Neural crest cell (in vitro differentiated cells): ENCODE measurements around the gene VWA2. TPM values are rescaled to one million over a fixed set of nuclear protein-coding genes. Genes with fewer than 3 reads are reported as not detected.
A peak's percentile ranks its signal among the peaks of the same experiment; 100 is the strongest.

ENCODE experiments used
- DNase-seq: peaks from one replicate; pipeline ENCODE4 v3.0.0; 2021; ENCODE audit warnings: low read depth, mixed read lengths, low spot score
- H3K27ac Mint-ChIP-seq: one replicate; pipeline ENCODE4 v1.8.0; 2021; ENCODE audit warnings: mild to moderate bottlenecking, mixed read lengths; ENCODE audit not compliant: unreplicated experiment
- H3K27me3 Mint-ChIP-seq: 2 replicates; pipeline ENCODE4 v1.8.0; 2021; ENCODE audit warnings: low read depth, mild to moderate bottlenecking, mixed read lengths
- H3K36me3 Mint-ChIP-seq: 2 replicates; pipeline ENCODE4 v1.8.0; 2021; ENCODE audit warnings: low read depth, mild to moderate bottlenecking, mixed read lengths
- H3K4me1 Mint-ChIP-seq: 2 replicates; pipeline ENCODE4 v1.8.0; 2021; ENCODE audit warnings: mixed read lengths
- H3K4me3 Mint-ChIP-seq: one replicate; pipeline ENCODE4 v1.8.0; 2021; ENCODE audit warnings: mild to moderate bottlenecking, mixed read lengths
- H3K9me3 Mint-ChIP-seq: 2 replicates; pipeline ENCODE4 v1.8.0; 2021; ENCODE audit warnings: mixed read lengths
- CTCF ChIP-seq: fragments of 200-600 bp; sonication (generic); conservative IDR thresholded peaks from 2 replicates; pipeline ENCODE4 v1.5.0; 2021; ENCODE audit warnings: antibody characterized with exemption, mild to moderate bottlenecking
- total RNA-seq: library from RNA; stranded (reverse); gene quantifications from 2 replicates; pipeline ENCODE4 v1.2.1, GENCODE V29; 2021

Gene VWA2
- total RNA-seq, 1 donor from 2014 or later: not detected

DNA sequence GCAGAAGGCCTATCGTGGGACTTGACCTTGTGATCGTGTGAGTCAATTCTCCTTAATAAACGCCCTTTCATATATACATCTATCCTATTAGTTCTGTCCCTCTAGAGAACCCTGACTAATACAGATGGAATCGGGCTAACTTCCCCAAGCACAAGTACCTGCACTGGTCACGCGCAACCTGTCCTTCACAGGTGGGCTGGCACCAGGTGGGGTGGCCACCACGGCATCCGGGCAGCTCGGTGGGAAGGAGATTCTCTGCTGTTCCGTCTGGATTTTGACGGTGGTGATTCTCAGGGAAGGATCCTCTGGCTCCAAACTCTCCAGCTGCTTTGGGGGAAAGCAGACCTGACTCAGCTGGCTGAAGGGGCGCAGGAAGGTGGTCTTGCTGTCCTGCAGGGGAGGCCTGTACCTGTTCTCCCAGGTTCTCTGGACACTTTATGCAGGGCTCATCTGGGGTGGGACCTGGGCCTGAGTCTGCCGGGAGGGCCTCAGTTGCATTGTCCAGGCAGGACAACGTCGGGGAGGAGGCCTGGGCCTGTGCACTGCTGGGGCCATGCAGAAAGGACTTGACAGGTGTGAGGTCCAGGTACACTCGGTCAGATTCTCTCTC, 61.1 kb downstream of the VWA2 start:
- H3K36me3 Mint-ChIP-seq: peaks cover 36% of the 10 kb centered on the region
- no peaks in the 10 kb centered on the region for H3K27me3 Mint-ChIP-seq
- TF ChIP-seq CTCF: no peak
- H3K9me3 Mint-ChIP-seq: peaks cover 6% of the 10 kb centered on the region
- no peak overlapping the region for H3K27ac Mint-ChIP-seq
- H3K4me3 Mint-ChIP-seq: no peak overlapping the region
- peaks cover 11% of the 10 kb centered on the region for H3K4me1 Mint-ChIP-seq
- DNase-seq: no peak

DNA sequence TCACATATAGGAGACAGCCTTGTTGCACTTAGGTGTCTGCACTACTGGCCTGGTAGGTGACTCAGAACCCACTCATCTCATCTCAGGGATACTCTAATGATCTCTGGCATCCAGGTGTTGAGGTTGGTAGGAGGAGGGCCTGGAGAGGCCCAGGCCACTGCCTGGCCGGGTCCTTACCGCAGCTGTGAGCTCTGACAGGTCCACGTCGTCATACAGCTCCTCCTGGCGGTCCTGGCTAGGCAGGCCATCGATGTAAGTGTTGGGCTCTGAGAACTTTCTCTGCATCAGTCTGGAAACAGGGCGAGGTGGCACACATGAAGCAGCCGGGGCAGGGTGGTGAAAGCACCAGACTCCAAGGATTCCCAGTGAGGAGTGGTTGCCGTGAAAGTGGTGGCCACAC, 62.1 kb downstream of the VWA2 start:
- TF ChIP-seq CTCF: no peak
- Mint-ChIP-seq H3K27me3 (no peaks in the 10 kb centered on the region), H3K4me1 (peaks cover 11% of the 10 kb centered on the region), H3K4me3 (no peak overlapping the region), H3K36me3 (peaks cover 26% of the 10 kb centered on the region), H3K27ac (no peak overlapping the region), H3K9me3 (peaks cover 2% of the 10 kb centered on the region)
- no peak for DNase-seq

- Mint-ChIP-seq H3K4me3 (no peak overlapping the region), H3K36me3 (peaks cover 17% of the 10 kb centered on the region), H3K4me1 (peaks cover 14% of the 10 kb centered on the region), H3K27me3 (peaks cover 2% of the 10 kb centered on the region), H3K27ac (peak overlapping the region; percentile 76), H3K9me3 (no peaks in the 10 kb centered on the region)
- DNase-seq: no peak
- no peak for TF ChIP-seq CTCF
Observed at GRCh38 chr10:114301951-114302710, 63.1 kb downstream of the VWA2 start.

DNA sequence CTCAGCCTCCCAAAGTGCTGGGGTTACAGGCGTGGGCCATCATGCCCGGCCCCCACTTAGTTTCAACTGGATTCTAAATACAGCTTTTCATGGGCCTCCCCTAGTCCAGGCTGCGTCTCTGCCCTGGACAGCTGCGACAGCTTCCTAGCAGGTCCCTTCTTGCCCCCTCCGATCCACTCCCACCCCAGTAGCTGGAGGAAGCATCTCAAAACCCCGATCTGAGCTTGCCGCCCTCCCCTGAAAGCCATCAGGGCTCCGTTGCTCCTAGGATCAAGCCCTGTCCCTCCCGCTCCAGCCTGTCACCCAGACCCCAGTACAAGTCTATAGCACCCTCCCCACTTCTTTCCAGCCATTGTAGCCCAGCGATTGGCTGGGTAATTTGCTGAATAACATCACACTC, 64.5 kb downstream of the VWA2 start:
- H3K4me3 Mint-ChIP-seq: peak overlapping the region; percentile 82
- H3K4me1 Mint-ChIP-seq: peaks cover 25% of the 10 kb centered on the region
- TF ChIP-seq CTCF: no peak
- no peaks in the 10 kb centered on the region for H3K9me3 Mint-ChIP-seq
- no peak for DNase-seq
- H3K36me3 Mint-ChIP-seq: peaks cover 11% of the 10 kb centered on the region
- peaks cover 3% of the 10 kb centered on the region for H3K27me3 Mint-ChIP-seq
- peak overlapping the region; percentile 75 for H3K27ac Mint-ChIP-seq

- DNase-seq: peak; percentile 88
- H3K36me3 Mint-ChIP-seq: peaks cover 8% of the 10 kb centered on the region
- H3K27me3 Mint-ChIP-seq: peaks cover 3% of the 10 kb centered on the region
- H3K27ac Mint-ChIP-seq: peak overlapping the region; percentile 75
- H3K4me1 Mint-ChIP-seq: peaks cover 29% of the 10 kb centered on the region
- no peaks in the 10 kb centered on the region for H3K9me3 Mint-ChIP-seq
- TF ChIP-seq CTCF: peak; percentile 82
- H3K4me3 Mint-ChIP-seq: peak overlapping the region; percentile 82
Observed at GRCh38 chr10:114304017-114304570, 65.0 kb downstream of the VWA2 start.
